HepG2 (cell line): ENCODE data around the gene DDAH2. TPM values are rescaled to one million over a fixed set of nuclear protein-coding genes. Genes with fewer than 3 reads are reported as not detected.

ENCODE experiments used
- ATF6 ChIP-seq: sonication (generic); formaldehyde crosslinking; conservative IDR thresholded peaks from 2 replicates; pipeline ENCODE4 v1.4.0; 2020; ENCODE audit warnings: missing genetic modification reagents
- BORCS8-MEF2B ChIP-seq: sonication (generic); formaldehyde crosslinking; IDR thresholded peaks from 2 replicates; pipeline ENCODE4 v1.8.0; 2022; ENCODE audit warnings: mild to moderate bottlenecking, missing genetic modification reagents
- CTCF ChIP-seq: sonication (generic); formaldehyde crosslinking; IDR thresholded peaks from 2 replicates; pipeline ENCODE4 v1.5.0; 2020; ENCODE audit warnings: mild to moderate bottlenecking, missing genetic modification reagents, moderate library complexity
- GATAD1 ChIP-seq: IDR thresholded peaks from 2 replicates; pipeline ENCODE4 v1.6.1; 2016; ENCODE audit warnings: missing genetic modification reagents, missing compliant biosample characterization
- GTF3A ChIP-seq: sonication (generic); formaldehyde crosslinking; conservative IDR thresholded peaks from 2 replicates; pipeline ENCODE4 v1.4.0; 2020; ENCODE audit warnings: mild to moderate bottlenecking, missing genetic modification reagents
- KAT8 ChIP-seq: IDR thresholded peaks from 2 replicates; pipeline ENCODE4 v1.6.1; 2016; ENCODE audit warnings: missing genetic modification reagents, missing compliant biosample characterization
- KDM6A ChIP-seq: IDR thresholded peaks from 2 replicates; pipeline ENCODE4 v1.6.1; 2016; ENCODE audit warnings: low read depth
- MIER3 ChIP-seq: IDR thresholded peaks from 2 replicates; pipeline ENCODE4 v1.6.1; 2016; ENCODE audit warnings: missing compliant biosample characterization, borderline replicate concordance
- NFE2L2 ChIP-seq: fragments of 150-350 bp; IDR thresholded peaks from 2 replicates; pipeline ENCODE4 v1.6.1; 2014; ENCODE audit warnings: low read length
- PHB2 ChIP-seq: fragments of 450-650 bp; IDR thresholded peaks from 2 replicates; pipeline ENCODE4 v1.6.1; 2018; ENCODE audit not compliant: partially characterized antibody
- RAD51 ChIP-seq: fragments of 450-650 bp; IDR thresholded peaks from 2 replicates; pipeline ENCODE4 v1.6.1; 2016; ENCODE audit warnings: borderline replicate concordance
- SATB2 ChIP-seq: sonication (generic); formaldehyde crosslinking; IDR thresholded peaks from 2 replicates; pipeline ENCODE4 v1.5.0; 2020; ENCODE audit warnings: missing genetic modification reagents
- SRF ChIP-seq: IDR thresholded peaks from 2 replicates; pipeline ENCODE4 v1.6.1; 2011; ENCODE audit warnings: mild to moderate bottlenecking, low read depth, low read length, moderate library complexity
- TRIM22 ChIP-seq: fragments of 450-650 bp; IDR thresholded peaks from 2 replicates; pipeline ENCODE4 v1.6.1; 2017
- ZBTB21 ChIP-seq: sonication (generic); formaldehyde crosslinking; IDR thresholded peaks from 2 replicates; pipeline ENCODE4 v1.4.0; 2020; ENCODE audit warnings: missing genetic modification reagents
- ZFP1 ChIP-seq: IDR thresholded peaks from 2 replicates; pipeline ENCODE4 v1.6.1; 2016
- ZKSCAN1 ChIP-seq: fragments of 150-350 bp; IDR thresholded peaks from 2 replicates; pipeline ENCODE4 v1.6.1; 2014; ENCODE audit warnings: low read length
- ZNF12 ChIP-seq: sonication (generic); formaldehyde crosslinking; IDR thresholded peaks from 2 replicates; pipeline ENCODE4 v1.5.0; 2020; ENCODE audit warnings: missing genetic modification reagents
- ZNF33B ChIP-seq: sonication (generic); formaldehyde crosslinking; IDR thresholded peaks from 2 replicates; pipeline ENCODE4 v1.5.1; 2020; ENCODE audit warnings: mild to moderate bottlenecking, missing genetic modification reagents
- ZNF503 ChIP-seq: sonication (generic); formaldehyde crosslinking; IDR thresholded peaks from 2 replicates; pipeline ENCODE4 v1.4.0; 2020; ENCODE audit warnings: missing genetic modification reagents
- ZNF547 ChIP-seq: sonication (generic); formaldehyde crosslinking; IDR thresholded peaks from 2 replicates; pipeline ENCODE4 v1.5.1; 2020; ENCODE audit warnings: mild to moderate bottlenecking, missing genetic modification reagents
- ZNF552 ChIP-seq: sonication (generic); formaldehyde crosslinking; IDR thresholded peaks from 2 replicates; pipeline ENCODE4 v1.9.0; 2022; ENCODE audit warnings: missing genetic modification reagents, mild to moderate bottlenecking, borderline replicate concordance
- ZNF766 ChIP-seq: sonication (generic); formaldehyde crosslinking; IDR thresholded peaks from 2 replicates; pipeline ENCODE4 v1.5.0; 2020; ENCODE audit warnings: missing genetic modification reagents, borderline replicate concordance
- ZNF784 ChIP-seq: sonication (generic); formaldehyde crosslinking; IDR thresholded peaks from 2 replicates; pipeline ENCODE4 v1.5.1; 2020; ENCODE audit warnings: missing genetic modification reagents, mild to moderate bottlenecking, borderline replicate concordance
- polyA plus RNA-seq, 8 experiments: library from polyadenylated mRNA; depleted of rRNA in 3 of 8; stranded (reverse) in 7 of 8; unstranded in 1 of 8; fragments of >200 nt; fragmentation: Illumina TruSeq in 4 of 8; extraction: Trizol in 4 of 8; gene quantifications; 2 replicates each; pipeline versions ENCODE4 v1.2.1 to v1.2.3, GENCODE V29; 2011 to 2016; ENCODE audit warnings: low read depth in 4 of 8, missing spikeins in 1 of 8, mixed read lengths in 1 of 8; ENCODE audit not compliant: insufficient read depth in 1 of 8
- total RNA-seq, 5 experiments: library from RNA; depleted of rRNA; stranded (reverse); fragments of >200 nt; fragmentation: Illumina TruSeq; extraction: Trizol; gene quantifications; 2 replicates each; pipeline ENCODE4 v1.2.3, GENCODE V29; 2016; ENCODE audit warnings: low read depth in 1 of 5

The DDAH2 gene
- total and polyA plus RNA-seq, 2 of the 13 experiments (the other 11 are each of a cell fraction or from before 2014, with no cell fraction given), result 16.4 to 21.1 TPM

- peak; percentile 52; the same call in 1 of the 2 replicates for TF ChIP-seq ZNF503 (CRISPR knock-in tag)
- no peak for TF ChIP-seq RAD51
- no peak for TF ChIP-seq NFE2L2
- TF ChIP-seq ZNF784 (CRISPR knock-in tag), result 0 out of 2 replicates have a peak, but pooled peaks have one; percentile 22
- TF ChIP-seq ZNF547, result peak; percentile 66; the same call in 1 of the 2 replicates
- peak; percentile 33 for TF ChIP-seq CTCF
- no peak for TF ChIP-seq KDM6A (CRISPR knock-in tag)
- 0 out of 2 replicates have a peak, but pooled peaks have one; percentile 26 for TF ChIP-seq SATB2
- no peak for TF ChIP-seq ZKSCAN1
- TF ChIP-seq PHB2, result no peak
- TF ChIP-seq SRF, result peak; percentile 59; the same call in 1 of the 2 replicates
- no peak for TF ChIP-seq ZNF33B
- peak; percentile 88 for TF ChIP-seq BORCS8-MEF2B (CRISPR knock-in tag)
- peak; percentile 96 for TF ChIP-seq KAT8 (CRISPR knock-in tag)
- TF ChIP-seq GATAD1 (CRISPR knock-in tag), result peak; percentile 89
- TF ChIP-seq ZNF12, result peak; percentile 55; the same call in 1 of the 2 replicates
- TF ChIP-seq ZNF552 (CRISPR knock-in tag), result no peak
- TF ChIP-seq MIER3 (CRISPR knock-in tag), result peak; percentile 92
- no peak for TF ChIP-seq GTF3A
- no peak; the same call in 1 of the 2 replicates for TF ChIP-seq ATF6
- peak; percentile 94 for TF ChIP-seq ZBTB21 (CRISPR knock-in tag)
- no peak for TF ChIP-seq ZNF766 (CRISPR knock-in tag)
- TF ChIP-seq TRIM22, result no peak
- peak; percentile 84; the same call in 1 of the 2 replicates for TF ChIP-seq ZFP1 (CRISPR knock-in tag)
Measured at GRCh38 chr6:31702819-31703716, 26.0 kb downstream of the DDAH2 start, which contains the start of gene ABHD16A (continued).
